Left lung (tissue), 10 donors: ENCODE measurements around the gene GARIN5A. TPM values are rescaled to one million over a fixed set of nuclear protein-coding genes. Genes with fewer than 3 reads are reported as not detected.

ENCODE experiments used
- ATAC-seq: fragments of 200-7000 bp; cut with Tn5 transposase; one replicate; pipeline ENCODE4 v1.9.1; 2020; ENCODE audit warnings: moderate library complexity
- DNase-seq, 4 donors: peaks; one replicate each; pipeline ENCODE4 v3.0.0-alpha.2; 2013 to 2020
- H3K27ac ChIP-seq, 2 donors: fragments of 200-600 bp; sonication (generic) in 1 of 2; one replicate each; pipeline versions ENCODE4 v1.5.0 to v1.8.0; 2020 to 2021
- H3K27me3 ChIP-seq, 2 donors: fragments of 200-600 bp; sonication (generic) in 1 of 2; one replicate each; pipeline versions ENCODE4 v1.5.0 to v1.8.0; 2020 to 2021
- H3K36me3 ChIP-seq, 2 donors: fragments of 200-600 bp; sonication (generic) in 1 of 2; one replicate each; pipeline versions ENCODE4 v1.5.0 to v1.8.0; 2020 to 2021
- H3K4me1 ChIP-seq, 2 donors: fragments of 200-600 bp; one replicate each; pipeline ENCODE4 v1.8.0; 2021
- H3K4me3 ChIP-seq, 2 donors: fragments of 200-600 bp; sonication (generic) in 1 of 2; one replicate each; pipeline versions ENCODE4 v1.5.0 to v1.8.0; 2020 to 2021; ENCODE audit warnings: mild to moderate bottlenecking in 1 of 2
- H3K9me3 ChIP-seq, 2 donors: fragments of 200-600 bp; sonication (generic) in 1 of 2; one replicate each; pipeline versions ENCODE4 v1.5.0 to v1.8.0; 2020 to 2021
- CTCF ChIP-seq, 2 donors: fragments of 200-600 bp; sonication (generic) in 1 of 2; IDR thresholded peaks; one replicate each; pipeline versions ENCODE4 v1.5.0 to v1.8.0; 2021; ENCODE audit warnings: antibody characterized with exemption in 2 of 2
- intact Hi-C, 2 donors: fragments of 100-400 bp; cut with DNase I; formaldehyde crosslinking; loops; one replicate each; pipeline versions ENCODE4 v1.11.2 to v1.14.2; 2022
- polyA plus RNA-seq, 6 donors: library from polyadenylated mRNA; unstranded; fragments of 120-200 nt; gene quantifications; one replicate each; pipeline ENCODE4 v1.2.1, GENCODE V29; 2013; ENCODE audit not compliant: insufficient read length in 6 of 6
- total RNA-seq, 2 donors: library from RNA; stranded (reverse); fragmentation: NEBNext Ultra II Directional; extraction: Animal tissue kit (Norgen Biotek cat#: 25700); gene quantifications; one replicate each; pipeline ENCODE4 v1.2.1, GENCODE V29; 2021
- donor health status: DM: no; HTN: yes; CAD: no.
- donor health status: DM: no; HTN: no; CAD: no.

Gene GARIN5A
- total and polyA plus RNA-seq, 8 donors, result 2.6 to 5.4 (median 3.9) TPM

DNA sequence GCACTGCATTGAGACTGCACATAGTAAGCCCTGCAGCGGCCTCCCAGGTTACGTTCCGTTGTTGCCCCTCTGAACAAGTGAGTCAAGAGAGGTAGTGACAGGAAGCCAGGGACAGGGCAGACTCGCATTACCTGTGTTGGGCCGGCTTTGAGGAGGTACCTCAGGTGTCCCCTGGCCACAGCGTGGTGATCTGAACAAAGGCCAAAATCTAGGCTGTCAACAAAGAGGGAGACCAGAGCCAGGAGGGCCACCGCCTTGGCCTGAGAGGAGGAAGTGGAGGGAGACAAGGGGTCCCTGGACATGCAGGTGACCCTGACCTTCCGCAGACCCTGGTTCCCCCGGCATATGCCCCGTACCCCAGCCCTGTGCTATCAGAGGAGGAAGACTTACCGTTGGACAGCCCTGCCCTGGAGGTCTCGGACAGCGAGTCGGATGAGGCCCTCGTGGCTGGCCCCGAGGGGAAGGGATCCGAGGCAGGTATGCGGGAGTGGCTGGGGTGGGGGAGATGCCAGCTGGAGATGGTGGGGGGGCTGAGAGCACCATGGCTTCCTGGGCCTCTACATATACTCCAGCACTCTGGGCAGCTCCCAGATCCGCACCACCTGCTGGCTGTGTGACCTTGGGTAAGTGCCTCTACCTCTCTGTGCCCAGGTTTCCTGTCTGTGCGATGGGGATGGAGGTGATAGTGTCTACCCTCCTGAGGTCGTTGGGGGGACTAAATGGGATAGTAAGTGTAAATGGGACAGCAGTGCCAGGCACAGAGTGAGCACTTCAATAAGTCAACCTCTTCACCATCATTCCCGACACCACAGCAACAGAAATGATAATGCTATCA, 53.2 kb downstream of the GARIN5A start:
- no peak overlapping the region for H3K27ac ChIP-seq
- peaks cover 0 to 10% of the 10 kb centered on the region in 2 donors for H3K4me1 ChIP-seq
- H3K9me3 ChIP-seq, result no peaks in the 10 kb centered on the region
- intact Hi-C loops, result no loop called here
- no peaks in the 10 kb centered on the region for H3K36me3 ChIP-seq
- TF ChIP-seq CTCF (IDR thresholded peaks at IDR 0.05), result no peak
- DNase-seq, result no peak
- H3K27me3 ChIP-seq, result peaks cover 14 to 60% of the 10 kb centered on the region in 2 donors
- no peak for ATAC-seq
- no peak overlapping the region for H3K4me3 ChIP-seq

- no peaks in the 10 kb centered on the region for H3K36me3 ChIP-seq
- intact Hi-C loops, result no loop called here
- H3K27me3 ChIP-seq, result peaks cover 18 to 61% of the 10 kb centered on the region in 2 donors
- peaks cover 0 to 10% of the 10 kb centered on the region in 2 donors for H3K4me1 ChIP-seq
- H3K27ac ChIP-seq, result no peak overlapping the region
- TF ChIP-seq CTCF (IDR thresholded peaks at IDR 0.05), result no peak
- DNase-seq (no peak), ATAC-seq (no peak)
- H3K9me3 ChIP-seq, result no peaks in the 10 kb centered on the region
- no peak overlapping the region for H3K4me3 ChIP-seq
Measured at GRCh38 chr19:50422397-50423278, 54.0 kb downstream of the GARIN5A start.

- ATAC-seq, result no peak
- no peaks in the 10 kb centered on the region for H3K9me3 ChIP-seq
- intact Hi-C loops, result no loop called here
Measured at GRCh38 chr19:50420808-50421207, 55.8 kb downstream of the GARIN5A start.

DNA sequence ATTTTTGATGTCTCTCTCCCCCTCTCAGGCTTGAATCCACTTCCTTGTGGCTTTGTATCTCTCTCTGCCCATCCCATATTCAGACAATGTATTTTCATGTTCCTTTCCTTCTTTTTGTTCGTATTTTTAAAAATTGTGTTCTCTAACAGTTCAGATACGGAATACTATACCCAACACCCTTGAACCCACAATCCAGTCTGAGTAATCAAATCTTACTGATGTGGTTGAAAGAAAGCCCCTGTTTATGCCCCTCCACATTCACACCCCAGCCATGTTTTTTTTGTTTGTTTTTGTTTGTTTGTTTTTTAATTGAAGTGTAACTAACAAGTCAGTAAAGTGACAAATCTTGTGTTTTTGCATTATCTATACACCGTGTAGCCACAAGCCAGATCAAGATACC, 56.5 kb downstream of the GARIN5A start:
- DNase-seq (no peak), ATAC-seq (no peak)
- Histone ChIP-seq H3K4me3 (no peak overlapping the region), H3K36me3 (no peaks in the 10 kb centered on the region), H3K27ac (no peak overlapping the region), H3K4me1 (peaks cover 0 to 24% of the 10 kb centered on the region in 2 donors), H3K27me3 (peaks cover 18 to 66% of the 10 kb centered on the region in 2 donors), H3K9me3 (no peaks in the 10 kb centered on the region)
- intact Hi-C loops, result no loop called here
- no peak for TF ChIP-seq CTCF (IDR thresholded peaks at IDR 0.05)

More at GRCh38 chr19:50420808-50421207, 55.8 kb downstream of the GARIN5A start:
- H3K4me1 ChIP-seq, result peaks cover 0 to 18% of the 10 kb centered on the region in 2 donors
- H3K27me3 ChIP-seq, result peaks cover 18 to 66% of the 10 kb centered on the region in 2 donors
- no peak for DNase-seq
- no peak overlapping the region for H3K27ac ChIP-seq
- no peak for TF ChIP-seq CTCF (IDR thresholded peaks at IDR 0.05)
- no peak overlapping the region for H3K4me3 ChIP-seq
- H3K36me3 ChIP-seq, result no peaks in the 10 kb centered on the region
